Panc1 (cell line): ENCODE measurements around the gene DPH6. TPM values are rescaled to one million over a fixed set of nuclear protein-coding genes. Genes with fewer than 3 reads are reported as not detected.

ENCODE experiments used
- ATAC-seq: fragments of 200-7000 bp; cut with Tn5 transposase; 2 replicates; pipeline ENCODE4 v1.9.1; 2020; ENCODE audit warnings: mild to moderate bottlenecking, moderate library complexity
- BruUV-seq: library from RNA; stranded (reverse); fragments of 400-500 nt; replicated peaks from 2 replicates; lab custom pipeline; 2021; lab: Mats Ljungman, UMichigan
- CTCF ChIA-PET: fragments of 300-600 bp; sonication (Branson Sonifier 250); formaldehyde crosslinking; loops from one replicate; lab custom pipeline; 2022; ENCODE audit warnings: antibody characterized with exemption; lab: Charles Lee
- POLR2A ChIA-PET: fragments of 300-600 bp; sonication (Branson Sonifier 250); formaldehyde crosslinking; loops from one replicate; lab custom pipeline; 2022; ENCODE audit warnings: antibody characterized with exemption; lab: Charles Lee
- DNase-seq: peaks from one replicate; pipeline ENCODE4 v3.0.0-alpha.2; 2010; ENCODE audit warnings: low read depth, low spot score
- H3K27ac ChIP-seq: 2 replicates; pipeline ENCODE4 v1.5.1; 2011; ENCODE audit warnings: mild to moderate bottlenecking, low read length, inconsistent platforms
- H3K27me3 ChIP-seq: fragments of 200-500 bp; sonication (Bioruptor generic); 2 replicates; pipeline ENCODE4 v1.6.0; 2014; ENCODE audit warnings: low read length, inconsistent platforms; ENCODE audit not compliant: control insufficient read depth, insufficient read depth
- H3K36me3 ChIP-seq: fragments of 200-500 bp; sonication (Bioruptor generic); 2 replicates; pipeline ENCODE4 v1.5.1; 2014; ENCODE audit warnings: inconsistent platforms, mild to moderate bottlenecking, low read length, moderate library complexity; ENCODE audit not compliant: control insufficient read depth, insufficient read depth
- H3K4me1 ChIP-seq: 2 replicates; pipeline ENCODE4 v1.5.1; 2011; ENCODE audit warnings: inconsistent platforms, mild to moderate bottlenecking, low read length, moderate library complexity; ENCODE audit not compliant: control insufficient read depth, insufficient read depth
- H3K4me3 ChIP-seq, 2 experiments: 2 replicates each; pipeline ENCODE4 v1.5.1; 2011 to 2012; ENCODE audit warnings: low read depth in 2 of 2, low read length in 2 of 2, mild to moderate bottlenecking in 2 of 2, inconsistent platforms in 1 of 2, moderate library complexity in 1 of 2
- H3K9me3 ChIP-seq: fragments of 200-500 bp; sonication (Bioruptor generic); 2 replicates; pipeline ENCODE4 v1.5.1; 2014; ENCODE audit warnings: low read depth, mild to moderate bottlenecking, inconsistent platforms, low read length, moderate library complexity; ENCODE audit not compliant: control insufficient read depth, insufficient read depth
- CTCF ChIP-seq: fragments of 450-650 bp; IDR thresholded peaks from 2 replicates; pipeline ENCODE4 v1.5.1; 2017; ENCODE audit warnings: mild to moderate bottlenecking
- POLR2AphosphoS5 ChIP-seq: IDR thresholded peaks from 2 replicates; pipeline ENCODE4 v1.6.1; 2012; ENCODE audit warnings: mild to moderate bottlenecking, low read depth, low read length, moderate library complexity
- SIN3A ChIP-seq: IDR thresholded peaks from 2 replicates; pipeline ENCODE4 v1.6.1; 2012; ENCODE audit warnings: low read depth, mild to moderate bottlenecking, low read length, moderate library complexity, borderline replicate concordance; ENCODE audit not compliant: insufficient read depth
- TCF7L2 ChIP-seq: IDR thresholded peaks from 2 replicates; pipeline ENCODE4 v1.6.1; 2011; ENCODE audit warnings: mild to moderate bottlenecking, low read depth, low read length, inconsistent platforms
- in situ Hi-C: cut with HindIII; loops from 2 replicates; pipeline ENCODE4 v1.10.0; 2016; ENCODE audit warnings: low sequenced_read_pairs, low pct_unique_long_range_greater_than_20kb
- intact Hi-C: fragments of 100-400 bp; cut with micrococcal nuclease; formaldehyde crosslinking; loops from one replicate; pipeline ENCODE4 v1.10.0; 2022; ENCODE audit not compliant: unreplicated experiment
- total RNA-seq: library from RNA; stranded (reverse); gene quantifications from one replicate; pipeline ENCODE4 v1.2.1, GENCODE V29; 2021; ENCODE audit not compliant: unreplicated experiment
- TF ChIP-seq, protein P1 (sequence below), 2 experiments: IDR thresholded peaks; 2 replicates each; pipeline ENCODE4 v1.6.1; 2011 to 2012; ENCODE audit warnings: low read depth in 2 of 2, control low read depth in 1 of 2, low read length in 1 of 2, mild to moderate bottlenecking in 1 of 2, moderate library complexity in 1 of 2; ENCODE audit not compliant: insufficient read depth in 1 of 2

The DPH6 gene
- total RNA-seq, 1 experiment from 2014 or later, result 24.0 TPM

DNA sequence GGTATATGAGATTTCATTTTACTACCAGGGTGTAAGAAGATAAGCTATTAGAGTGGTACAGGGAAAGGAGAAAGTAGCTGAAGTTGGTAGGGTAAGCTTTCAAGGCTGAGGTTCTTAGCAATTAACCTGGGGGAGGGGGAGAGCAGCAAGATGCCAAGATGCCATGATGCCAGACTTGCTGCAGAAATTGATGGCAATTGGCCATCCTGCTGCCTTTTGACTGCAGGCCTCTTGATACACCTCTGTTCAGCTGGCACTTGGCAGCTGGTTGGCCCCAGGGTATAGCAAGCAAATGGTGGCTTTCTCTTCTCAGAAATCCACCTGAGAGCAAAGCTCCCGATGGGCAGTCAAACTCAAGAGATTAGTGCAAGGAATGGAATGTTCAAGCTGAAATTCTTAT is 21.4 kb upstream of the DPH6 start:
- ChIA-PET POLR2A (no interaction called here), CTCF (no interaction called here)
- H3K9me3 ChIP-seq, result no peaks in the 10 kb centered on the region
- no peaks in the 10 kb centered on the region for H3K4me1 ChIP-seq
- in situ Hi-C loops (no loop called here), intact Hi-C loops (no loop called here)
- H3K36me3 ChIP-seq, result no peaks in the 10 kb centered on the region
- H3K27ac ChIP-seq, result no peak overlapping the region
- no peak for TF ChIP-seq TCF7L2
- no peak for TF ChIP-seq CTCF
- TF ChIP-seq POLR2AphosphoS5, result no peak
- TF ChIP-seq, protein P1, sequence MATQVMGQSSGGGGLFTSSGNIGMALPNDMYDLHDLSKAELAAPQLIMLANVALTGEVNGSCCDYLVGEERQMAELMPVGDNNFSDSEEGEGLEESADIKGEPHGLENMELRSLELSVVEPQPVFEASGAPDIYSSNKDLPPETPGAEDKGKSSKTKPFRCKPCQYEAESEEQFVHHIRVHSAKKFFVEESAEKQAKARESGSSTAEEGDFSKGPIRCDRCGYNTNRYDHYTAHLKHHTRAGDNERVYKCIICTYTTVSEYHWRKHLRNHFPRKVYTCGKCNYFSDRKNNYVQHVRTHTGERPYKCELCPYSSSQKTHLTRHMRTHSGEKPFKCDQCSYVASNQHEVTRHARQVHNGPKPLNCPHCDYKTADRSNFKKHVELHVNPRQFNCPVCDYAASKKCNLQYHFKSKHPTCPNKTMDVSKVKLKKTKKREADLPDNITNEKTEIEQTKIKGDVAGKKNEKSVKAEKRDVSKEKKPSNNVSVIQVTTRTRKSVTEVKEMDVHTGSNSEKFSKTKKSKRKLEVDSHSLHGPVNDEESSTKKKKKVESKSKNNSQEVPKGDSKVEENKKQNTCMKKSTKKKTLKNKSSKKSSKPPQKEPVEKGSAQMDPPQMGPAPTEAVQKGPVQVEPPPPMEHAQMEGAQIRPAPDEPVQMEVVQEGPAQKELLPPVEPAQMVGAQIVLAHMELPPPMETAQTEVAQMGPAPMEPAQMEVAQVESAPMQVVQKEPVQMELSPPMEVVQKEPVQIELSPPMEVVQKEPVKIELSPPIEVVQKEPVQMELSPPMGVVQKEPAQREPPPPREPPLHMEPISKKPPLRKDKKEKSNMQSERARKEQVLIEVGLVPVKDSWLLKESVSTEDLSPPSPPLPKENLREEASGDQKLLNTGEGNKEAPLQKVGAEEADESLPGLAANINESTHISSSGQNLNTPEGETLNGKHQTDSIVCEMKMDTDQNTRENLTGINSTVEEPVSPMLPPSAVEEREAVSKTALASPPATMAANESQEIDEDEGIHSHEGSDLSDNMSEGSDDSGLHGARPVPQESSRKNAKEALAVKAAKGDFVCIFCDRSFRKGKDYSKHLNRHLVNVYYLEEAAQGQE (IDR thresholded peaks at IDR 0.05; ENCODE audit: insufficient read depth in 1 of 2, low read depth in 2 of 2, low read length in 1 of 2), result no peak
- no peak for TF ChIP-seq SIN3A
- DNase-seq (no peak), ATAC-seq (no peak)
- no TSS peak for BruUV-seq
- no peak overlapping the region for H3K4me3 ChIP-seq
- H3K27me3 ChIP-seq, result no peaks in the 10 kb centered on the region

DNA sequence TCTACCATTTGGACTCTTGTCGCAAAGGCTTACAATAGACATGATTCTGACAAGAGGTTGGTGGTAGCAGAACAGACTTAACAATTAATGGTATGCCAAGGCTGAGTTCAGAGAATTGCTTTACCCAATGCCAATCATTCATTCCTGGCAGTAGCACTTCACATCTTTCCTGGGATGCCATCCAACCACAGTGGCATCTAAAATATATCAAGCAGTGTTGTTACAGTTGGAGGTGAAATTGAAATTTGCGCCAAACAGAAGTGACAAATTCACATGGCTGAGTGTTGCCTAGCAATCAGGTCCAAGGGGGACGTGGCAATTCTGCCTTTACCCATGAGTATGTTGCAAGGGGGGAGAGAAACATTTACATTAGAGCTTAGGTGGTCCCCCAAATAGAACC is 21.0 kb upstream of the DPH6 start:
- in situ Hi-C loops, result no loop called here
- H3K9me3 ChIP-seq, result no peaks in the 10 kb centered on the region
- no peaks in the 10 kb centered on the region for H3K4me1 ChIP-seq
- ChIA-PET POLR2A (no interaction called here), CTCF (no interaction called here)
- ATAC-seq (no peak), DNase-seq (no peak)
- BruUV-seq, result no TSS peak
- TF ChIP-seq TCF7L2, result no peak
- TF ChIP-seq, protein P1 (IDR thresholded peaks at IDR 0.05; ENCODE audit: insufficient read depth in 1 of 2, low read depth in 2 of 2, low read length in 1 of 2), result no peak
- TF ChIP-seq CTCF, result no peak
- no peak for TF ChIP-seq POLR2AphosphoS5
- no peak for TF ChIP-seq SIN3A
- no peaks in the 10 kb centered on the region for H3K27me3 ChIP-seq
- H3K36me3 ChIP-seq, result no peaks in the 10 kb centered on the region
- no peak overlapping the region for H3K27ac ChIP-seq
- intact Hi-C loops, result no loop called here
- no peak overlapping the region for H3K4me3 ChIP-seq
